ENCODE data around the gene WASF3.
A peak's percentile ranks its signal among the peaks of the same experiment; 100 is the strongest.

Gene WASF3

GRCh38 chr13:26557393-26558073 is at the start of gene WASF3:
Gene WASF3 (plus strand): TSS chr13:26557683. CDS start chr13:26642271, 84,588 bp downstream.
- DNase-seq (ENCODE audit: low spot score), result no peak

- no peak for DNase-seq (ENCODE audit: low spot score)
These were observed 48.6 kb upstream of the WASF3 start for GRCh38 chr13:26508885-26509284.

GRCh38 chr13:26509491-26509890 is 48.0 kb upstream of the WASF3 start:
- DNase-seq (ENCODE audit: low spot score), result no peak

- no peak for DNase-seq (ENCODE audit: low spot score)
These were observed 43.6 kb upstream of the WASF3 start for GRCh38 chr13:26513931-26514330.

GRCh38 chr13:26515721-26516120 is 41.8 kb upstream of the WASF3 start:
- no peak for DNase-seq (ENCODE audit: low spot score)

- DNase-seq (ENCODE audit: low spot score), result no peak
These were observed 39.5 kb upstream of the WASF3 start for GRCh38 chr13:26517936-26518335.

- DNase-seq (ENCODE audit: low spot score), result no peak
These were observed 39.0 kb upstream of the WASF3 start for GRCh38 chr13:26518451-26518959.

- DNase-seq (ENCODE audit: low spot score), result no peak
These were observed 34.9 kb upstream of the WASF3 start for GRCh38 chr13:26522571-26522970.

GRCh38 chr13:26523007-26523406 is 34.5 kb upstream of the WASF3 start:
- DNase-seq (ENCODE audit: low spot score), result no peak

- no peak for DNase-seq (ENCODE audit: low spot score)
These were observed 32.0 kb upstream of the WASF3 start for GRCh38 chr13:26525528-26525927.

GRCh38 chr13:26526702-26527216 is 30.7 kb upstream of the WASF3 start:
- DNase-seq (ENCODE audit: low spot score), result no peak

- DNase-seq (ENCODE audit: low spot score), result no peak
These were observed 29.0 kb upstream of the WASF3 start for GRCh38 chr13:26528527-26528926.

- DNase-seq (ENCODE audit: low spot score), result peak; percentile 45
These were observed 28.0 kb upstream of the WASF3 start for GRCh38 chr13:26529441-26529840.

- DNase-seq (ENCODE audit: low spot score), result no peak
These were observed 25.7 kb upstream of the WASF3 start for GRCh38 chr13:26531742-26532141.

GRCh38 chr13:26534036-26534726 is 23.3 kb upstream of the WASF3 start:
- DNase-seq (ENCODE audit: low spot score), result no peak

GRCh38 chr13:26538363-26539317 is 18.8 kb upstream of the WASF3 start:
- no peak for DNase-seq (ENCODE audit: low spot score)

- DNase-seq (ENCODE audit: low spot score), result no peak
These were observed 17.7 kb upstream of the WASF3 start for GRCh38 chr13:26539738-26540292.

GRCh38 chr13:26540334-26540733 is 17.1 kb upstream of the WASF3 start:
- DNase-seq (ENCODE audit: low spot score), result no peak

GRCh38 chr13:26541041-26541440 is 16.4 kb upstream of the WASF3 start:
- DNase-seq (ENCODE audit: low spot score), result no peak

GRCh38 chr13:26541678-26542568 is 15.6 kb upstream of the WASF3 start:
- DNase-seq (ENCODE audit: low spot score), result no peak

- no peak for DNase-seq (ENCODE audit: low spot score)
These were observed 12.8 kb upstream of the WASF3 start for GRCh38 chr13:26544707-26545106.
